Testis (tissue), 3 donors: ENCODE results near the gene NUP62. TPM values are rescaled to one million over a fixed set of nuclear protein-coding genes. Genes with fewer than 3 reads are reported as not detected.

ENCODE experiments used
- DNase-seq: peaks from one replicate; pipeline ENCODE4 v3.0.0-alpha.2; 2019
- H3K27ac ChIP-seq, 2 donors: fragments of 200-600 bp; sonication (generic); one replicate each; pipeline ENCODE4 v1.5.1; 2019
- H3K27me3 ChIP-seq: fragments of 200-600 bp; sonication (generic); one replicate; pipeline ENCODE4 v1.5.1; 2019
- H3K36me3 ChIP-seq: fragments of 200-600 bp; sonication (generic); one replicate; pipeline ENCODE4 v1.5.1; 2017; ENCODE audit warnings: low read depth; ENCODE audit errors: missing control alignments
- H3K4me1 ChIP-seq: fragments of 200-600 bp; sonication (generic); one replicate; pipeline ENCODE4 v1.5.1; 2019
- H3K4me3 ChIP-seq, 2 donors: fragments of 200-600 bp; sonication (generic); one replicate each; pipeline ENCODE4 v1.5.1; 2017 to 2019
- H3K9me3 ChIP-seq: fragments of 200-600 bp; sonication (generic); one replicate; pipeline ENCODE4 v1.5.1; 2017
- CTCF ChIP-seq, 3 experiments: fragments of 450-650 bp in 2 of 3; fragments of 200-600 bp in 1 of 3; sonication (generic) in 1 of 3; IDR thresholded peaks; one replicate each; pipeline ENCODE4 v1.5.1; 2016 to 2019; ENCODE audit warnings: antibody characterized with exemption in 3 of 3, mild to moderate bottlenecking in 2 of 3, moderate library complexity in 1 of 3
- POLR2A ChIP-seq: fragments of 450-650 bp; IDR thresholded peaks from one replicate; pipeline ENCODE4 v1.6.1; 2017; ENCODE audit warnings: antibody characterized with exemption, mild to moderate bottlenecking, moderate library complexity
- WGBS, 2 donors: methylation state at CpG; one replicate each; pipeline ENCODE4 v1.1.5; 2018; 5-methylcytosine and 5-hydroxymethylcytosine counted together
- intact Hi-C: fragments of 100-400 bp; cut with DNase I; formaldehyde crosslinking; loops from one replicate; pipeline ENCODE4 v1.15.1; 2023; ENCODE audit warnings: low total_unique reads
- polyA plus RNA-seq: library from polyadenylated mRNA; stranded (reverse); fragments of 350-450 nt; fragmentation: Illumina TruSeq; extraction: RNeasy Lipid Tissue Mini Kit (QIAGEN cat#74804); gene quantifications from one replicate; pipeline ENCODE4 v1.2.3, GENCODE V29; 2014; ENCODE audit warnings: low read depth, low replicate concordance; ENCODE audit not compliant: insufficient read depth
- total RNA-seq, 2 donors: library from RNA; depleted of rRNA; stranded (reverse); fragments of >200 nt; gene quantifications; one replicate each; pipeline ENCODE4 v1.2.3, GENCODE V29; 2016

The NUP62 gene
- total and polyA plus RNA-seq, 3 donors from 2014 or later: 78.4 to 135 (median 112) TPM

- peaks cover 35% of the 10 kb centered on the region for H3K4me1 ChIP-seq
- H3K4me3 ChIP-seq: no peak overlapping the region
- no peaks in the 10 kb centered on the region for H3K27me3 ChIP-seq
- DNase-seq: no peak
- peak overlapping the region in 1 of 2 donors; percentile 25 for H3K27ac ChIP-seq
- no peaks in the 10 kb centered on the region for H3K9me3 ChIP-seq
- no peaks in the 10 kb centered on the region for H3K36me3 ChIP-seq
- TF ChIP-seq POLR2A (no peak), CTCF (IDR thresholded peaks at IDR 0.05) (no peak)
- intact Hi-C loops: no loop called here
- WGBS, 2 donors: 32 to 38% methylated on average over 11 of the region's 11 CpGs
Measured at GRCh38 chr19:49954933-49955332, 25.6 kb upstream of the NUP62 start.

GRCh38 chr19:49954092-49954829, 25.0 kb upstream of the NUP62 start:
- WGBS, 2 donors: 21 to 32% methylated on average over 12 of the region's 12 CpGs
- intact Hi-C loops: no loop called here
- Histone ChIP-seq H3K4me1 (peaks cover 35% of the 10 kb centered on the region), H3K9me3 (no peaks in the 10 kb centered on the region), H3K27ac (peak overlapping the region; percentile 21 to 60), H3K27me3 (no peaks in the 10 kb centered on the region), H3K36me3 (no peaks in the 10 kb centered on the region), H3K4me3 (no peak overlapping the region)
- TF ChIP-seq POLR2A (no peak), CTCF (IDR thresholded peaks at IDR 0.05) (no peak)
- DNase-seq: peak; percentile 36

GRCh38 chr19:49953416-49953815, 24.1 kb upstream of the NUP62 start:
- intact Hi-C loops: no loop called here
- H3K27me3 ChIP-seq: no peaks in the 10 kb centered on the region
- WGBS, 2 donors: 38 to 56% methylated on average over 7 of the region's 7 CpGs
- DNase-seq: no peak
- H3K4me1 ChIP-seq: peaks cover 35% of the 10 kb centered on the region
- H3K4me3 ChIP-seq: no peak overlapping the region
- no peak for TF ChIP-seq CTCF (IDR thresholded peaks at IDR 0.05)
- TF ChIP-seq POLR2A: no peak
- H3K27ac ChIP-seq: peak overlapping the region in 1 of 2 donors; percentile 60
- no peaks in the 10 kb centered on the region for H3K36me3 ChIP-seq
- no peaks in the 10 kb centered on the region for H3K9me3 ChIP-seq

GRCh38 chr19:49952906-49953305, 23.6 kb upstream of the NUP62 start:
- DNase-seq: no peak
- H3K4me1 ChIP-seq: peaks cover 35% of the 10 kb centered on the region

More at GRCh38 chr19:49952906-49953305, 23.6 kb upstream of the NUP62 start:
- 39 to 69% methylated on average over 13 of the region's 13 CpGs for WGBS, 2 donors
- intact Hi-C loops: no loop called here
- H3K4me3 ChIP-seq: no peak overlapping the region
- H3K9me3 ChIP-seq: no peaks in the 10 kb centered on the region
- TF ChIP-seq CTCF (IDR thresholded peaks at IDR 0.05): no peak
- TF ChIP-seq POLR2A: no peak
- H3K27me3 ChIP-seq: no peaks in the 10 kb centered on the region
- H3K36me3 ChIP-seq: no peaks in the 10 kb centered on the region
- H3K27ac ChIP-seq: peak overlapping the region in 1 of 2 donors; percentile 60
